Measurements from ENCODE around the gene JAK3. TPM values are rescaled to one million over a fixed set of nuclear protein-coding genes. Genes with fewer than 3 reads are reported as not detected.
A peak's percentile ranks its signal among the peaks of the same experiment; 100 is the strongest.

The JAK3 gene
- polyA plus RNA-seq, 2 of the 4 experiments (the other 2 are of a cell fraction): 0.31 to 0.89 TPM

DNA sequence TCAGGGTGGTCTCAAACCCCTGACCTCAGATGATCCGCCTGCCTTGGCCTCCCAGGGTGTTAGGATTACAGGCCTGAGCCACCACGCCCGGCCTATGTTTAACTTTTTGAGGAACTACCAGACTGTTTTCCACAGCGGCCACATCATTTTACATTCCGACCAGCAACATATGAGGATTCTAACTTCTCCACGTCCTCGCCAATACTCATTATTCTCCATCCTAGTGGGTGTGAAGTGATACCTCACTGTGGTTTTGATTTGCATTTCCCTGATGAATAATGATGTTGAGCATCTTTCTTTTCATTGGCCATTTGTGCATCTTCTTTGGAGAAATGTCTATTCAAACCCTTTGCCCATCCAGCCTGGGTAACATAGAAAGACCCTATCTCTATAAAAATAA lies 38.7 kb upstream of the JAK3 start (continued):
- no peak for TF ChIP-seq POLR2AphosphoS2 (conservative IDR thresholded peaks at IDR 0.05; ENCODE audit: low read length)
- no peak for TF ChIP-seq ESRRA (IDR thresholded peaks at IDR 0.05; ENCODE audit: borderline replicate concordance, low read length)

- FAIRE-seq (no peak), ATAC-seq (peak in 1 of 2 experiments; percentile 39; a peak in 1 of 6 replicates), DNase-seq (ENCODE audit: low read depth in 1 of 2, low spot score in 1 of 2) (no peak)
- TF ChIP-seq PHF8 (IDR thresholded peaks at IDR 0.05; ENCODE audit: borderline replicate concordance, low read depth) (no peak), RAD21 (conservative IDR thresholded peaks at IDR 0.05 in 1 of 2, IDR thresholded peaks at IDR 0.05 in 1 of 2) (no peak), BCL3 (IDR thresholded peaks at IDR 0.05) (no peak), PBX3 (IDR thresholded peaks at IDR 0.05) (no peak), NPAS2 (CRISPR knock-in tag; IDR thresholded peaks at IDR 0.05; ENCODE audit: borderline replicate concordance) (no peak), TFCP2L1 (CRISPR knock-in tag; IDR thresholded peaks at IDR 0.05) (no peak), RARB (CRISPR knock-in tag; IDR thresholded peaks at IDR 0.05) (no peak), KDM1A (IDR thresholded peaks at IDR 0.05; ENCODE audit: low read depth) (no peak), TP53 (CRISPR knock-in tag; IDR thresholded peaks at IDR 0.05) (no peak), SREBF2 (IDR thresholded peaks at IDR 0.05) (no peak), SMC3 (IDR thresholded peaks at IDR 0.05) (no peak), KDM5A (IDR thresholded peaks at IDR 0.05) (no peak)
- TF ChIP-seq, protein P1, sequence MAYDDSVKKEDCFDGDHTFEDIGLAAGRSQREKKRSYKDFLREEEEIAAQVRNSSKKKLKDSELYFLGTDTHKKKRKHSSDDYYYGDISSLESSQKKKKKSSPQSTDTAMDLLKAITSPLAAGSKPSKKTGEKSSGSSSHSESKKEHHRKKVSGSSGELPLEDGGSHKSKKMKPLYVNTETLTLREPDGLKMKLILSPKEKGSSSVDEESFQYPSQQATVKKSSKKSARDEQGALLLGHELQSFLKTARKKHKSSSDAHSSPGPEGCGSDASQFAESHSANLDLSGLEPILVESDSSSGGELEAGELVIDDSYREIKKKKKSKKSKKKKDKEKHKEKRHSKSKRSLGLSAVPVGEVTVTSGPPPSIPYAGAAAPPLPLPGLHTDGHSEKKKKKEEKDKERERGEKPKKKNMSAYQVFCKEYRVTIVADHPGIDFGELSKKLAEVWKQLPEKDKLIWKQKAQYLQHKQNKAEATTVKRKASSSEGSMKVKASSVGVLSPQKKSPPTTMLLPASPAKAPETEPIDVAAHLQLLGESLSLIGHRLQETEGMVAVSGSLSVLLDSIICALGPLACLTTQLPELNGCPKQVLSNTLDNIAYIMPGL (CRISPR knock-in tag; IDR thresholded peaks at IDR 0.05; ENCODE audit: borderline replicate concordance): no peak
- TF ChIP-seq, protein P2, sequence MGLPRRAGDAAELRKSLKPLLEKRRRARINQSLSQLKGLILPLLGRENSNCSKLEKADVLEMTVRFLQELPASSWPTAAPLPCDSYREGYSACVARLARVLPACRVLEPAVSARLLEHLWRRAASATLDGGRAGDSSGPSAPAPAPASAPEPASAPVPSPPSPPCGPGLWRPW (IDR thresholded peaks at IDR 0.05): no peak
- TF ChIP-seq, protein P3, sequence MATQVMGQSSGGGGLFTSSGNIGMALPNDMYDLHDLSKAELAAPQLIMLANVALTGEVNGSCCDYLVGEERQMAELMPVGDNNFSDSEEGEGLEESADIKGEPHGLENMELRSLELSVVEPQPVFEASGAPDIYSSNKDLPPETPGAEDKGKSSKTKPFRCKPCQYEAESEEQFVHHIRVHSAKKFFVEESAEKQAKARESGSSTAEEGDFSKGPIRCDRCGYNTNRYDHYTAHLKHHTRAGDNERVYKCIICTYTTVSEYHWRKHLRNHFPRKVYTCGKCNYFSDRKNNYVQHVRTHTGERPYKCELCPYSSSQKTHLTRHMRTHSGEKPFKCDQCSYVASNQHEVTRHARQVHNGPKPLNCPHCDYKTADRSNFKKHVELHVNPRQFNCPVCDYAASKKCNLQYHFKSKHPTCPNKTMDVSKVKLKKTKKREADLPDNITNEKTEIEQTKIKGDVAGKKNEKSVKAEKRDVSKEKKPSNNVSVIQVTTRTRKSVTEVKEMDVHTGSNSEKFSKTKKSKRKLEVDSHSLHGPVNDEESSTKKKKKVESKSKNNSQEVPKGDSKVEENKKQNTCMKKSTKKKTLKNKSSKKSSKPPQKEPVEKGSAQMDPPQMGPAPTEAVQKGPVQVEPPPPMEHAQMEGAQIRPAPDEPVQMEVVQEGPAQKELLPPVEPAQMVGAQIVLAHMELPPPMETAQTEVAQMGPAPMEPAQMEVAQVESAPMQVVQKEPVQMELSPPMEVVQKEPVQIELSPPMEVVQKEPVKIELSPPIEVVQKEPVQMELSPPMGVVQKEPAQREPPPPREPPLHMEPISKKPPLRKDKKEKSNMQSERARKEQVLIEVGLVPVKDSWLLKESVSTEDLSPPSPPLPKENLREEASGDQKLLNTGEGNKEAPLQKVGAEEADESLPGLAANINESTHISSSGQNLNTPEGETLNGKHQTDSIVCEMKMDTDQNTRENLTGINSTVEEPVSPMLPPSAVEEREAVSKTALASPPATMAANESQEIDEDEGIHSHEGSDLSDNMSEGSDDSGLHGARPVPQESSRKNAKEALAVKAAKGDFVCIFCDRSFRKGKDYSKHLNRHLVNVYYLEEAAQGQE (IDR thresholded peaks at IDR 0.05): no peak
- TF ChIP-seq, protein P4, sequence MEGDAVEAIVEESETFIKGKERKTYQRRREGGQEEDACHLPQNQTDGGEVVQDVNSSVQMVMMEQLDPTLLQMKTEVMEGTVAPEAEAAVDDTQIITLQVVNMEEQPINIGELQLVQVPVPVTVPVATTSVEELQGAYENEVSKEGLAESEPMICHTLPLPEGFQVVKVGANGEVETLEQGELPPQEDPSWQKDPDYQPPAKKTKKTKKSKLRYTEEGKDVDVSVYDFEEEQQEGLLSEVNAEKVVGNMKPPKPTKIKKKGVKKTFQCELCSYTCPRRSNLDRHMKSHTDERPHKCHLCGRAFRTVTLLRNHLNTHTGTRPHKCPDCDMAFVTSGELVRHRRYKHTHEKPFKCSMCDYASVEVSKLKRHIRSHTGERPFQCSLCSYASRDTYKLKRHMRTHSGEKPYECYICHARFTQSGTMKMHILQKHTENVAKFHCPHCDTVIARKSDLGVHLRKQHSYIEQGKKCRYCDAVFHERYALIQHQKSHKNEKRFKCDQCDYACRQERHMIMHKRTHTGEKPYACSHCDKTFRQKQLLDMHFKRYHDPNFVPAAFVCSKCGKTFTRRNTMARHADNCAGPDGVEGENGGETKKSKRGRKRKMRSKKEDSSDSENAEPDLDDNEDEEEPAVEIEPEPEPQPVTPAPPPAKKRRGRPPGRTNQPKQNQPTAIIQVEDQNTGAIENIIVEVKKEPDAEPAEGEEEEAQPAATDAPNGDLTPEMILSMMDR (IDR thresholded peaks at IDR 0.05): no peak
- ChIA-PET CTCF (no interaction called here), POLR2A (no interaction called here)
- Histone ChIP-seq H3K9me3 (no peaks in the 10 kb centered on the region), H3K27ac (no peak overlapping the region), H3K4me1 (no peaks in the 10 kb centered on the region), H3K4me2 (no peak overlapping the region), H3K4me3 (no peak overlapping the region)
- WGBS (ENCODE audit: missing lambda C conversion rate): 78% methylated on average over 17 of the region's 33 CpGs
Observed at GRCh38 chr19:17883627-17884410, 36.0 kb upstream of the JAK3 start.
